Measurements from ENCODE around the gene RBFOX1.

Gene RBFOX1

DNA sequence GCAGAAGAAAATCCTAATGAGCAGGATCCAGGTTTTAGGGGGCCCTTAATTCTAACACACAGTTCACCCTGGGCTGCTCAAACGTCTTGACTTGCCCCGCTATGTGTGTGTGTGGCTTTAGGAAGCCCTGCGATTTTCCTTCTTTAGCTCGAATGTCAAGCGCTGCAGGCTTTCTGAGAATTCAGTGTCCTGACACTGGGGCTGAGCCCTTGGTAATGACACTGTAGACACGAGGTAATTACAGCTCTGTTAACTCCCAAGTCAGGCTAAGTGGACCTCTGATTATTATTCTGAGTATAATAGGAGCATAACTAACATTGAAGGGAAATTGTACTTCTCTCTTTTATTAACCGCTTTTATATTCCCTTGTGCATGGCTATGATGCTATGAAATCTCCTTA, 202.1 kb downstream of the RBFOX1 start:
- Histone ChIP-seq H2BK5ac (ENCODE audit: low read length) (no peak overlapping the region), H3K14ac (ENCODE audit: low read length) (no peak overlapping the region), H3K36me3 (replicated peaks in 1 of 2; ENCODE audit: control insufficient read depth in 2 of 2, insufficient read depth in 2 of 2, low read length in 2 of 2) (no peaks in the 10 kb centered on the region), H4K91ac (ENCODE audit: low read depth, low read length, poor library complexity) (no peak overlapping the region), H3K18ac (ENCODE audit: low read length) (no peak overlapping the region), H2BK12ac (ENCODE audit: low read length) (no peak overlapping the region), H3K79me1 (ENCODE audit: low read depth, low read length) (no peaks in the 10 kb centered on the region), H3K23ac (ENCODE audit: low read depth, low read length, poor library complexity) (no peak overlapping the region), H4K8ac (ENCODE audit: low read depth, low read length) (no peak overlapping the region), H3K27ac (replicated peaks; ENCODE audit: low read length) (no peak overlapping the region), H3K9me3 (replicated peaks in 1 of 2; ENCODE audit: control insufficient read depth in 2 of 2, insufficient read depth in 1 of 2, low read depth in 1 of 2, low read length in 2 of 2) (no peaks in the 10 kb centered on the region), H2AFZ (ENCODE audit: low read length) (no peak overlapping the region), H3K9ac (ENCODE audit: low read depth, low read length, poor library complexity) (no peak overlapping the region), H3K4me3 (ENCODE audit: low read length in 2 of 2) (no peak overlapping the region), H3K4ac (ENCODE audit: low read length) (no peak overlapping the region), H3K4me1 (ENCODE audit: control insufficient read depth in 2 of 2, insufficient read depth in 1 of 2, low read depth in 1 of 2, low read length in 2 of 2) (no peaks in the 10 kb centered on the region), H2BK15ac (ENCODE audit: low read length) (no peak overlapping the region), H2BK120ac (ENCODE audit: low read depth, low read length) (no peak overlapping the region), H2AK5ac (ENCODE audit: low read depth, low read length) (no peak overlapping the region), H3K4me2 (ENCODE audit: insufficient read depth, low read length, poor library complexity, severe bottlenecking) (no peak overlapping the region), H3K27me3 (ENCODE audit: control insufficient read depth in 3 of 3, insufficient read depth in 3 of 3, low read depth in 1 of 3, low read length in 3 of 3) (no peaks in the 10 kb centered on the region)
- WGBS, 2 donors (ENCODE audit: extremely low coverage in 2 of 2, insufficient read length in 2 of 2, insufficient replicate concordance in 1 of 2), result no CpG with 5 or more reads among the region's 7 CpGs
- no peak for DNase-seq (ENCODE audit: low spot score)

DNA sequence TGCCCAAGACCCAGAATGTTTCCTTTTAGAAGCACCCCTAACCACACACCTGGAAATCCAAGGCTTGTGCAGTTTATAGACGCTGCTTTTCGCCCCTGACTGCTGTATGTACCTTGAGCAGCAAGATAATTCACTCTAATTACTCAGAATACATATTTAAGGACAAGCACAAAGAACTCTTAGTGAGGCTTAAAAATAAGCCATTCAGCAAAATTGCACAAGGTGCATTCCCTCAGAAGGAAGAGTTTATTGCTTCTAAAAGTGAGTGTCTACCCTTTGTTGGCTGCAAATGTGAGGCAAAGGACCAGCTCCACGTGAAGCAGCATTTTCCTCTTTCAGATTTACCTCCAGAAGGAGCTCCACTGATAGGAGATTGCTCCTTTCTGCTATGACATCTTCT, 208.4 kb downstream of the RBFOX1 start:
- H3K36me3 ChIP-seq (replicated peaks in 1 of 2; ENCODE audit: control insufficient read depth in 2 of 2, insufficient read depth in 2 of 2, low read length in 2 of 2), result no peaks in the 10 kb centered on the region
- H2BK120ac ChIP-seq (ENCODE audit: low read depth, low read length), result no peak overlapping the region
- DNase-seq (ENCODE audit: low spot score), result no peak
- no CpG with 5 or more reads among the region's 3 CpGs for WGBS, 2 donors (ENCODE audit: extremely low coverage in 2 of 2, insufficient read length in 2 of 2, insufficient replicate concordance in 1 of 2)
- H3K14ac ChIP-seq (ENCODE audit: low read length), result no peak overlapping the region
- no peak overlapping the region for H2BK5ac ChIP-seq (ENCODE audit: low read length)
- no peak overlapping the region for H3K4me3 ChIP-seq (ENCODE audit: low read length in 2 of 2)
- H3K4me2 ChIP-seq (ENCODE audit: insufficient read depth, low read length, poor library complexity, severe bottlenecking), result no peak overlapping the region
- peaks cover 0 to 7% of the 10 kb centered on the region in 2 donors for H3K4me1 ChIP-seq (ENCODE audit: control insufficient read depth in 2 of 2, insufficient read depth in 1 of 2, low read depth in 1 of 2, low read length in 2 of 2)
- H3K9me3 ChIP-seq (replicated peaks in 1 of 2; ENCODE audit: control insufficient read depth in 2 of 2, insufficient read depth in 1 of 2, low read depth in 1 of 2, low read length in 2 of 2), result no peaks in the 10 kb centered on the region
- no peak overlapping the region for H2BK12ac ChIP-seq (ENCODE audit: low read length)
- H2AFZ ChIP-seq (ENCODE audit: low read length), result no peak overlapping the region
- no peak overlapping the region for H3K4ac ChIP-seq (ENCODE audit: low read length)
- no peak overlapping the region for H3K18ac ChIP-seq (ENCODE audit: low read length)
- no peak overlapping the region for H3K27ac ChIP-seq (replicated peaks; ENCODE audit: low read length)
- H3K9ac ChIP-seq (ENCODE audit: low read depth, low read length, poor library complexity), result no peak overlapping the region
- no peaks in the 10 kb centered on the region for H3K27me3 ChIP-seq (ENCODE audit: control insufficient read depth in 3 of 3, insufficient read depth in 3 of 3, low read depth in 1 of 3, low read length in 3 of 3)
- H4K91ac ChIP-seq (ENCODE audit: low read depth, low read length, poor library complexity), result no peak overlapping the region
- no peaks in the 10 kb centered on the region for H3K79me1 ChIP-seq (ENCODE audit: low read depth, low read length)
- H3K23ac ChIP-seq (ENCODE audit: low read depth, low read length, poor library complexity), result no peak overlapping the region
- no peak overlapping the region for H2AK5ac ChIP-seq (ENCODE audit: low read depth, low read length)
- no peak overlapping the region for H2BK15ac ChIP-seq (ENCODE audit: low read length)
- no peak overlapping the region for H4K8ac ChIP-seq (ENCODE audit: low read depth, low read length)

DNA sequence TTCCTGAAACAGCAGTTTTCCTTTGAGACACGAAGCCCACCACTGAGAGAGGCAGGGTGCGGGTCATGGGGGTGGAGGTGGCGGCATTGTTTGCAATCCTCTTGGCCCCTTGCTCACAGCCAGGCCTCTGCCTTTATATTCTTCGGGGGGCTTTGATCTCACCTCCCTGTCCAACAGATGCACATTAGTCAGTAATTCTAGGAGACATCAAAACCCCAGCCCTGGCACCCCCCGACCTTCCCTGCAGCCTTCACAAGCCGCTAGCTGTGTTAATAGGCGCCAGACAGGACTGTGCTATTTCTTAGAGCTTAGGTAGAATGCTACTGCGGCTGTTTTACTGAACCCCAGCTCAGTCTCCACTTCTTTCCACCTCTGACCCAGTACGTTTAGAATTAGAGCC, 212.6 kb downstream of the RBFOX1 start:
- H2BK120ac ChIP-seq (ENCODE audit: low read depth, low read length), result no peak overlapping the region
- H3K9me3 ChIP-seq (replicated peaks in 1 of 2; ENCODE audit: control insufficient read depth in 2 of 2, insufficient read depth in 1 of 2, low read depth in 1 of 2, low read length in 2 of 2), result no peaks in the 10 kb centered on the region
- H3K27me3 ChIP-seq (ENCODE audit: control insufficient read depth in 3 of 3, insufficient read depth in 3 of 3, low read depth in 1 of 3, low read length in 3 of 3), result no peaks in the 10 kb centered on the region
- H3K9ac ChIP-seq (ENCODE audit: low read depth, low read length, poor library complexity), result no peak overlapping the region
- H2BK5ac ChIP-seq (ENCODE audit: low read length), result no peak overlapping the region
- no peak overlapping the region for H3K4ac ChIP-seq (ENCODE audit: low read length)
- H3K36me3 ChIP-seq (replicated peaks in 1 of 2; ENCODE audit: control insufficient read depth in 2 of 2, insufficient read depth in 2 of 2, low read length in 2 of 2), result no peaks in the 10 kb centered on the region
- H3K4me2 ChIP-seq (ENCODE audit: insufficient read depth, low read length, poor library complexity, severe bottlenecking), result no peak overlapping the region
- peaks cover 0 to 7% of the 10 kb centered on the region in 2 donors for H3K4me1 ChIP-seq (ENCODE audit: control insufficient read depth in 2 of 2, insufficient read depth in 1 of 2, low read depth in 1 of 2, low read length in 2 of 2)
- no peak overlapping the region for H2AK5ac ChIP-seq (ENCODE audit: low read depth, low read length)
- H3K27ac ChIP-seq (replicated peaks; ENCODE audit: low read length), result no peak overlapping the region
- no peak overlapping the region for H3K18ac ChIP-seq (ENCODE audit: low read length)
- no peak overlapping the region for H3K23ac ChIP-seq (ENCODE audit: low read depth, low read length, poor library complexity)
- H3K79me1 ChIP-seq (ENCODE audit: low read depth, low read length), result no peaks in the 10 kb centered on the region
- no peak overlapping the region for H4K91ac ChIP-seq (ENCODE audit: low read depth, low read length, poor library complexity)
- no peak for DNase-seq (ENCODE audit: low spot score)
- H3K4me3 ChIP-seq (ENCODE audit: low read length in 2 of 2), result no peak overlapping the region
- no CpG with 5 or more reads among the region's 9 CpGs for WGBS, 2 donors (ENCODE audit: extremely low coverage in 2 of 2, insufficient read length in 2 of 2, insufficient replicate concordance in 1 of 2)
- H2BK12ac ChIP-seq (ENCODE audit: low read length), result no peak overlapping the region
- H3K14ac ChIP-seq (ENCODE audit: low read length), result no peak overlapping the region
- H4K8ac ChIP-seq (ENCODE audit: low read depth, low read length), result no peak overlapping the region
- no peak overlapping the region for H2BK15ac ChIP-seq (ENCODE audit: low read length)
- H2AFZ ChIP-seq (ENCODE audit: low read length), result no peak overlapping the region

DNA sequence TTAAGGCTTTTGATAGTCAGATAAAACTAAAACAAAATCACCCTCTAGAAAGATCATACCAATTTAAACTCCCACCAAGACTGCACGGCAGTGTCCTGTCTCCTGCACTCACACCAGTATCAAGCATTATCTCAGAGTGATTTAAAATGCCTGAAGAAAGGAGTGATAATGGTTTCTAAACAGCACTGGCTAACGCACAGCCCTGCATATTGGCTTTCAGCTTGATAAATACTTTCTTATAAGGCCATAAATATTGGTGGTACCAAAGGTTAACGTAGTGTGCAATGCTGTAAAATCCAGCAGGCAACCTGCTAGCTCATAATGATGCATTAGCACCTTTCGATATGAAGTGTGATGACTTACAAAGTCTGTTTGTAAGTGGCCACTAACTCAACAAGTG, 214.3 kb downstream of the RBFOX1 start:
- Histone ChIP-seq H2AK5ac (ENCODE audit: low read depth, low read length) (no peak overlapping the region), H3K36me3 (replicated peaks in 1 of 2; ENCODE audit: control insufficient read depth in 2 of 2, insufficient read depth in 2 of 2, low read length in 2 of 2) (no peaks in the 10 kb centered on the region), H3K18ac (ENCODE audit: low read length) (no peak overlapping the region), H4K8ac (ENCODE audit: low read depth, low read length) (no peak overlapping the region), H2BK15ac (ENCODE audit: low read length) (no peak overlapping the region), H2BK12ac (ENCODE audit: low read length) (no peak overlapping the region), H3K4me3 (ENCODE audit: low read length in 2 of 2) (no peak overlapping the region), H3K23ac (ENCODE audit: low read depth, low read length, poor library complexity) (no peak overlapping the region), H2BK120ac (ENCODE audit: low read depth, low read length) (no peak overlapping the region), H2AFZ (ENCODE audit: low read length) (no peak overlapping the region), H3K9me3 (replicated peaks in 1 of 2; ENCODE audit: control insufficient read depth in 2 of 2, insufficient read depth in 1 of 2, low read depth in 1 of 2, low read length in 2 of 2) (no peaks in the 10 kb centered on the region), H4K91ac (ENCODE audit: low read depth, low read length, poor library complexity) (no peak overlapping the region), H3K4me2 (ENCODE audit: insufficient read depth, low read length, poor library complexity, severe bottlenecking) (no peak overlapping the region), H3K14ac (ENCODE audit: low read length) (no peak overlapping the region), H2BK5ac (ENCODE audit: low read length) (no peak overlapping the region), H3K4ac (ENCODE audit: low read length) (no peak overlapping the region), H3K27me3 (ENCODE audit: control insufficient read depth in 3 of 3, insufficient read depth in 3 of 3, low read depth in 1 of 3, low read length in 3 of 3) (no peaks in the 10 kb centered on the region), H3K9ac (ENCODE audit: low read depth, low read length, poor library complexity) (no peak overlapping the region), H3K27ac (replicated peaks; ENCODE audit: low read length) (no peak overlapping the region), H3K79me1 (ENCODE audit: low read depth, low read length) (no peaks in the 10 kb centered on the region), H3K4me1 (ENCODE audit: control insufficient read depth in 2 of 2, insufficient read depth in 1 of 2, low read depth in 1 of 2, low read length in 2 of 2) (peaks cover 0 to 7% of the 10 kb centered on the region in 2 donors)
- DNase-seq (ENCODE audit: low spot score), result no peak
- no CpG with 5 or more reads among the region's 4 CpGs for WGBS, 2 donors (ENCODE audit: extremely low coverage in 2 of 2, insufficient read length in 2 of 2, insufficient replicate concordance in 1 of 2)
